Measurements from ENCODE around the gene RGL4.

GRCh38 chr22:23681026-23681809 lies 9.6 kb upstream of the RGL4 start:
- TF ChIP-seq, protein P1, sequence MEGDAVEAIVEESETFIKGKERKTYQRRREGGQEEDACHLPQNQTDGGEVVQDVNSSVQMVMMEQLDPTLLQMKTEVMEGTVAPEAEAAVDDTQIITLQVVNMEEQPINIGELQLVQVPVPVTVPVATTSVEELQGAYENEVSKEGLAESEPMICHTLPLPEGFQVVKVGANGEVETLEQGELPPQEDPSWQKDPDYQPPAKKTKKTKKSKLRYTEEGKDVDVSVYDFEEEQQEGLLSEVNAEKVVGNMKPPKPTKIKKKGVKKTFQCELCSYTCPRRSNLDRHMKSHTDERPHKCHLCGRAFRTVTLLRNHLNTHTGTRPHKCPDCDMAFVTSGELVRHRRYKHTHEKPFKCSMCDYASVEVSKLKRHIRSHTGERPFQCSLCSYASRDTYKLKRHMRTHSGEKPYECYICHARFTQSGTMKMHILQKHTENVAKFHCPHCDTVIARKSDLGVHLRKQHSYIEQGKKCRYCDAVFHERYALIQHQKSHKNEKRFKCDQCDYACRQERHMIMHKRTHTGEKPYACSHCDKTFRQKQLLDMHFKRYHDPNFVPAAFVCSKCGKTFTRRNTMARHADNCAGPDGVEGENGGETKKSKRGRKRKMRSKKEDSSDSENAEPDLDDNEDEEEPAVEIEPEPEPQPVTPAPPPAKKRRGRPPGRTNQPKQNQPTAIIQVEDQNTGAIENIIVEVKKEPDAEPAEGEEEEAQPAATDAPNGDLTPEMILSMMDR (IDR thresholded peaks at IDR 0.05 in 4 of 5, conservative IDR thresholded peaks at IDR 0.05 in 1 of 5): no peak
- no peak for TF ChIP-seq POLR2A (IDR thresholded peaks at IDR 0.05)
